Choroid plexus epithelial cell (primary cell): ENCODE data around the gene CBX2.

Source experiments
- DNase-seq: peaks from one replicate; pipeline ENCODE4 v3.0.0-alpha.2; 2010; ENCODE audit warnings: low read depth
- H3K4me3 ChIP-seq: 2 replicates; pipeline ENCODE4 v1.5.1; 2011; ENCODE audit warnings: low read depth, mild to moderate bottlenecking, control low read depth, low read length, moderate library complexity
- CTCF ChIP-seq: conservative IDR thresholded peaks from 2 replicates; pipeline ENCODE4 v1.5.1; 2011; ENCODE audit warnings: low read depth, mild to moderate bottlenecking, control low read depth, inconsistent platforms, low read length, moderate library complexity

CBX2 gene

GRCh38 chr17:79738643-79739042, 39.3 kb upstream of the CBX2 start:
- no peak for TF ChIP-seq CTCF
- no peak for DNase-seq
- no peak overlapping the region for H3K4me3 ChIP-seq

- no peak for TF ChIP-seq CTCF
Observed at GRCh38 chr17:79739148-79740062, 38.5 kb upstream of the CBX2 start.

GRCh38 chr17:79740413-79740812, 37.5 kb upstream of the CBX2 start:
- no peak overlapping the region for H3K4me3 ChIP-seq
- TF ChIP-seq CTCF = no peak
- DNase-seq = peak; percentile 11

More at GRCh38 chr17:79739148-79740062, 38.5 kb upstream of the CBX2 start:
- DNase-seq = no peak
- H3K4me3 ChIP-seq = no peak overlapping the region

GRCh38 chr17:79741401-79741750, 36.6 kb upstream of the CBX2 start:
- TF ChIP-seq CTCF = no peak
- no peak overlapping the region for H3K4me3 ChIP-seq
- no peak for DNase-seq

- peak; percentile 74 for TF ChIP-seq CTCF
- no peak overlapping the region for H3K4me3 ChIP-seq
Observed at GRCh38 chr17:79741751-79742588, 36.0 kb upstream of the CBX2 start.

GRCh38 chr17:79742589-79742918, 35.4 kb upstream of the CBX2 start:
- TF ChIP-seq CTCF = no peak
- no peak overlapping the region for H3K4me3 ChIP-seq
- no peak for DNase-seq

More at GRCh38 chr17:79741751-79742588, 36.0 kb upstream of the CBX2 start:
- DNase-seq = peak; percentile 56
